Left lung (tissue), 10 donors: Measurements from ENCODE around the gene RSPO4. TPM values are rescaled to one million over a fixed set of nuclear protein-coding genes. Genes with fewer than 3 reads are reported as not detected.

ENCODE experiments used
- ATAC-seq: fragments of 200-7000 bp; cut with Tn5 transposase; one replicate; pipeline ENCODE4 v1.9.1; 2020; ENCODE audit warnings: moderate library complexity
- DNase-seq, 4 donors: peaks; one replicate each; pipeline ENCODE4 v3.0.0-alpha.2; 2013 to 2020
- H3K27ac ChIP-seq, 2 donors: fragments of 200-600 bp; sonication (generic) in 1 of 2; one replicate each; pipeline versions ENCODE4 v1.5.0 to v1.8.0; 2020 to 2021
- H3K27me3 ChIP-seq, 2 donors: fragments of 200-600 bp; sonication (generic) in 1 of 2; one replicate each; pipeline versions ENCODE4 v1.5.0 to v1.8.0; 2020 to 2021
- H3K36me3 ChIP-seq, 2 donors: fragments of 200-600 bp; sonication (generic) in 1 of 2; one replicate each; pipeline versions ENCODE4 v1.5.0 to v1.8.0; 2020 to 2021
- H3K4me1 ChIP-seq, 2 donors: fragments of 200-600 bp; one replicate each; pipeline ENCODE4 v1.8.0; 2021
- H3K4me3 ChIP-seq, 2 donors: fragments of 200-600 bp; sonication (generic) in 1 of 2; one replicate each; pipeline versions ENCODE4 v1.5.0 to v1.8.0; 2020 to 2021; ENCODE audit warnings: mild to moderate bottlenecking in 1 of 2
- H3K9me3 ChIP-seq, 2 donors: fragments of 200-600 bp; sonication (generic) in 1 of 2; one replicate each; pipeline versions ENCODE4 v1.5.0 to v1.8.0; 2020 to 2021
- CTCF ChIP-seq, 2 donors: fragments of 200-600 bp; sonication (generic) in 1 of 2; IDR thresholded peaks; one replicate each; pipeline versions ENCODE4 v1.5.0 to v1.8.0; 2021; ENCODE audit warnings: antibody characterized with exemption in 2 of 2
- intact Hi-C, 2 donors: fragments of 100-400 bp; cut with DNase I; formaldehyde crosslinking; loops; one replicate each; pipeline versions ENCODE4 v1.11.2 to v1.14.2; 2022
- polyA plus RNA-seq, 6 donors: library from polyadenylated mRNA; unstranded; fragments of 120-200 nt; gene quantifications; one replicate each; pipeline ENCODE4 v1.2.1, GENCODE V29; 2013; ENCODE audit not compliant: insufficient read length in 6 of 6
- total RNA-seq, 2 donors: library from RNA; stranded (reverse); fragmentation: NEBNext Ultra II Directional; extraction: Animal tissue kit (Norgen Biotek cat#: 25700); gene quantifications; one replicate each; pipeline ENCODE4 v1.2.1, GENCODE V29; 2021
- donor health status: DM: no; HTN: yes; CAD: no.
- donor health status: DM: no; HTN: no; CAD: no.

The RSPO4 gene
- total and polyA plus RNA-seq, 8 donors = 2.2 to 6.1 (median 3.4) TPM

DNA sequence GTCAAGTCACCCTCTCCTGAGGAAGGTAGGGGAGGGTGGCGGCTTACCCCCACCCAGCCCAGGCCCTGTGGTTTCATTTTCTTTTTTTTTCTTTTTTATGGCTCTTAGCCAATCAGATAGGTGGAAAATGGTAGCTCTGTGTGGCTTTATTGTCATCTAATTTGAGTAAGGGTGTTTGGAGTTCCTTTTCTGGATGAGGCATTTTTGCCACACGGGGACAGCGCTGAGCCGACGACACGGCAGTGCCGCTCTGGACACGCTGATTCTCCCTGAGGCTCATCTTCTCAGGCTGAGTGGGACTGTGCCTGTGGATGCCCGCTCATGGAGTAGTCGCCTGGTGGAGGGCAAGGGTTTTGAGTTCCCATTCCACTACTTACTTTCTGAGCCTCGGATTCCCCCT is 48.4 kb downstream of the RSPO4 start:
- peaks cover 0 to 57% of the 10 kb centered on the region in 2 donors for H3K27me3 ChIP-seq
- no peak overlapping the region for H3K27ac ChIP-seq
- peaks cover 0 to 3% of the 10 kb centered on the region in 2 donors for H3K4me1 ChIP-seq
- no peak overlapping the region for H3K4me3 ChIP-seq
- intact Hi-C loops = no loop called here
- H3K36me3 ChIP-seq = no peaks in the 10 kb centered on the region
- DNase-seq (no peak), ATAC-seq (no peak)
- no peaks in the 10 kb centered on the region for H3K9me3 ChIP-seq
- no peak for TF ChIP-seq CTCF (IDR thresholded peaks at IDR 0.05)

GRCh38 chr20:952196-952795 is 49.8 kb downstream of the RSPO4 start:
- Histone ChIP-seq H3K27ac (no peak overlapping the region), H3K4me1 (peaks cover 0 to 3% of the 10 kb centered on the region in 2 donors), H3K4me3 (no peak overlapping the region), H3K27me3 (peaks cover 0 to 46% of the 10 kb centered on the region in 2 donors), H3K36me3 (no peaks in the 10 kb centered on the region), H3K9me3 (no peaks in the 10 kb centered on the region)
- no peak for ATAC-seq
- intact Hi-C loops = no loop called here
- TF ChIP-seq CTCF (IDR thresholded peaks at IDR 0.05) = no peak
- DNase-seq = no peak

DNA sequence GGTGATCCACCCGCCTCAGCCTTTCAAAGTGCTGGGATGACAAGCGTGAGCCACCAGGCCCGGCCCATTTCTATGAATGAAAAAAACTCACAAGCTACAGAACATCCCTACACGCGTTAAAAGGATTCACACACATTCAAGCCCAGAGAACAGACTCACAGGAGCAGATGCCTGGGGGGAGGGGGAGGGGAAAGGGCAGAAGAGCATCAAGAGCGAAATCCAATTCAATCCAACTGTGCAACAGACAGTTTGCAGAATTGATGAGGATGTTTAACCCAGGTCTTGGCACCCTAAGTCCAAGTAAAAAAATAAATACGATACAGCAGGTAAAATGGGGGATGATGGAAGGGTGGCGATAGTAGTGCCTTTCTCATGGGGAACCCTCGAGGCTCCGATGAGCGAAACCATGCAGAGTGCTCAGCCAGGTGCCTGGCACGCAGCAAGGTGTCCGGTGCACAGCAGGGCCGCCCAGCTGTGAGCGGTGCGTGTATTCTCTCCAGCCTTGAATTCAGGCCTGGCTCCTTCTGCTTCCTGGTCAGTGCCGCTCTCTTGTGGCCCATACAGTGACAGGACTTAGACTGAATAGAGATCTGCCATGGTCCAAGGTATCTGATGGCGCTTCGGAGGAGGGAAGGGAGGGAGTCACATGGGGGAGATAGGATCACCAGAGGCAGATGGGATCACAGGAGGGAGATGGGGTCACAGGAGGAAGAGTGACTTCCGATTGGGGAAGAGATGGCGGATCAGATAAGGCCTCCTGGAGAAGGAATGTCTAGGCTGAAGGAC is 50.5 kb downstream of the RSPO4 start:
- Histone ChIP-seq H3K27ac (no peak overlapping the region), H3K4me3 (no peak overlapping the region), H3K36me3 (no peaks in the 10 kb centered on the region), H3K4me1 (peaks cover 0 to 3% of the 10 kb centered on the region in 2 donors), H3K27me3 (peaks cover 0 to 47% of the 10 kb centered on the region in 2 donors), H3K9me3 (no peaks in the 10 kb centered on the region)
- ATAC-seq = no peak
- no peak for DNase-seq
- intact Hi-C loops = no loop called here
- no peak for TF ChIP-seq CTCF (IDR thresholded peaks at IDR 0.05)

DNA sequence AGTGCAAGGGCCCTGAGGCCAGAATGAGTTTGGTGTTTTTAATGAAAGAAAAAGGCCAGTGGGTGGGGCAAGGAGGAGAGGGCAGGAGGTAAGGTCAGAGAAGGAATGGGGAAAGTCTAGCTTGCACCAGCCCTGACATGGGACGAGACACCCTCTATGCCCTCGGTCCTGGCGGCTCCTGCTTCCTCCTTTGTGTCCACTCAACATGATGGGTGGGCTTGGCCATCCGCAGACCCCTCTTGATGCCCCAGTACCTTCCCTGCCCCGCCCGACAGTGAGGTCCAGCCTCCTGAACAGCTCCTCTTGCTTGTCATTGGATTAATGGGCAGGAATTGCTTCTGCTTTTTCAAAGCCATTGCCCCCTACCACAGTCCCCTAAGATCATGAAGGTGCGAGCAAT is 52.4 kb downstream of the RSPO4 start:
- TF ChIP-seq CTCF (IDR thresholded peaks at IDR 0.05) = no peak
- ATAC-seq = no peak
- Histone ChIP-seq H3K9me3 (no peaks in the 10 kb centered on the region), H3K36me3 (no peaks in the 10 kb centered on the region), H3K27me3 (peaks cover 0 to 46% of the 10 kb centered on the region in 2 donors), H3K27ac (no peak overlapping the region), H3K4me3 (no peak overlapping the region), H3K4me1 (no peaks in the 10 kb centered on the region)
- intact Hi-C loops = no loop called here
- no peak for DNase-seq

- no peak overlapping the region for H3K27ac ChIP-seq
Measured at GRCh38 chr20:946826-947225, 55.3 kb downstream of the RSPO4 start.

More at GRCh38 chr20:946826-947225, 55.3 kb downstream of the RSPO4 start:
- peaks cover 0 to 47% of the 10 kb centered on the region in 2 donors for H3K27me3 ChIP-seq
- H3K4me3 ChIP-seq = no peak overlapping the region
- no peak for TF ChIP-seq CTCF (IDR thresholded peaks at IDR 0.05)
- H3K4me1 ChIP-seq = no peaks in the 10 kb centered on the region
- ATAC-seq = no peak
- H3K36me3 ChIP-seq = no peaks in the 10 kb centered on the region
- H3K9me3 ChIP-seq = no peaks in the 10 kb centered on the region
- no peak for DNase-seq
- intact Hi-C loops = no loop called here
